ENCODE results near the gene FAM174C. TPM values are rescaled to one million over a fixed set of nuclear protein-coding genes. Genes with fewer than 3 reads are reported as not detected.

Gene FAM174C
- polyA plus RNA-seq (2013, experiment 1 of 2; ENCODE audit: insufficient read length): 48.6 TPM
- polyA plus RNA-seq (2013, experiment 2 of 2; ENCODE audit: insufficient read length): 28.1 TPM

GRCh38 chr19:1275260-1275975 lies at the start of gene FAM174C:
Gene FAM174C, plus strand, starts transcription at chr19:1275530. Its CDS starts 20 bp downstream, at chr19:1275550.
- DNase-seq: peak; percentile 96

GRCh38 chr19:1226227-1226518 lies 49.2 kb upstream of the FAM174C start:
- no peak for DNase-seq

GRCh38 chr19:1226522-1227303 lies 48.6 kb upstream of the FAM174C start:
- no peak for DNase-seq

- DNase-seq: no peak
Observed at GRCh38 chr19:1227304-1228054, 47.9 kb upstream of the FAM174C start.

DNA sequence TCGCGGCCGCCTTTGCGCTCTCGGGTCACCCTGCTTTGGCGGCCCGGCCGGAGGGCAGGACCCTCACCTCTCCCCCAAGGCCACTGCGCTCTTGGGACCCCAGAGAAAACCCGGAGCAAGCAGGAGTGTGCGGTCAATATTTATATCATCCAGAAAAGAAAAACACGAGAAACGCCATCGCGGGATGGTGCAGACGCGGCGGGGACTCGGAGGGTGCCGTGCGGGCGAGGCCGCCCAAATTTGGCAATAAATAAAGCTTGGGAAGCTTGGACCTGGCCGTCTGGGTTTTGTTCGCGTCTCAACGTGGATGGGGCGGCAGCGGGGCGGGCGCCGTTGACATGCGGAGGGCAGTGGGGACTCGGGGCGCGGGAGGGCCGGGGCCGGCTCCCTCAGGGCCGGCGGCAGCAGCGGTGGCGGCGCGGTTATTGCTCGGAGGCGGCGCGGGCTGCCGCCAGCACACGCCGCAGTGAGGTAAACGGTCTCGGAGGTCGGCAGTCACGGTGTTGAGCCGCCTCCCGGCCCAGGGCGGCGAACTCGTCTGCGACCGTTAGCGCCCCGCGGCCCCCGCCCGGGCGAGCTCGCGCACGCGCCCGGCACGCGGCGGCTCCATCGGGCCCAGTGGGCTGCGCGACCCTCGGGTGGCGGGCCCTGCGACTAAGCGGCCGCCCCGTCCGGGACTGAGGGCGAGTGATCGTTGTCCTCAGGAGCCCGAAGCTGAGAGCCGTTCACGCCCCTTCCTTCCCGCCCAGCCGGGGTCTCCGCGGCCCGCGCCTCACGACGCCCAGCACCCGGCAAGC lies 47.0 kb upstream of the FAM174C start:
- no peak for DNase-seq

- DNase-seq: no peak
Observed at GRCh38 chr19:1229056-1229923, 46.0 kb upstream of the FAM174C start.

DNA sequence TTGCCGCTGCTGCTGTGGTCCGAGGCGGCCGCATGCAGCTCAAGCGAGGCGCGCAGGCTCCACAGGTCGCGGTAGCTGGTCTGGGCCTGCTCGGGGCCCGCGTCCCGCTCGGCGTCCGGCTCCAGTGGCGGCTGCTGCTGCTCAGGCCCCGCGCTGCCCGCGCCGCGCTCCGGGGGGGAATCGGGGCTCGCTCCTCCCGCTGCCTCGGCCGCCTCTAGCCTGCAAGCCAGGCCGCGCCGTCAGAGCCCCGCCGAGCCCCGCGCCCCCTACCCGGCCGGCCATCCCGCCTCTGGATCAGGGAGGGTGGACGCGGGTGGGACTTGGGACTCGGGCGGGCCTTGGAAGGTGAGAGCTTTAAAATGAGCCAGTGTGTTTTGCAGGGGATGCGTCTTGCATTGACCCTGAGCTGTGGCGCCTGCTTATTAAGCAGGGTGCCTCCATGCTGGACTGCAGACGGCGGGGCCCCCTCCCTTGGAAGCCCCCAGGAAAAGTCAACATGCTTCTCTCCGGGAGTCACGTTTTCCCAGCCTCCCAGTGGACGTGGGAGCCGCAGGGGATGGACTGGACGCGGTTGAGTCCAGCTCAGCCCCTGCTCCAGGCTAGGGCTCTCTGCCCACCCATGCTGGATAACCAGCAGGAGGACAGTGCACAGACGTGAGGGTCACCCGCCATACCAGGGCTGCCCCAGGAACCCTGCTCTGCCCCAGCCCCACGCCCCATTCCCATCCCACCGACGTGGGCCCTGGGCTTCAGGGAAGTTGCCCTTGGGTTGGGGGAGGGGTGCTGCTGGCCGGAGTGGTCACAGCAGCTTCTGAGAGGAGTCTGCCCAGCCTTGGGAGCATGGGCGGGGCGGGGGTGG lies 45.2 kb upstream of the FAM174C start:
- no peak for DNase-seq

DNA sequence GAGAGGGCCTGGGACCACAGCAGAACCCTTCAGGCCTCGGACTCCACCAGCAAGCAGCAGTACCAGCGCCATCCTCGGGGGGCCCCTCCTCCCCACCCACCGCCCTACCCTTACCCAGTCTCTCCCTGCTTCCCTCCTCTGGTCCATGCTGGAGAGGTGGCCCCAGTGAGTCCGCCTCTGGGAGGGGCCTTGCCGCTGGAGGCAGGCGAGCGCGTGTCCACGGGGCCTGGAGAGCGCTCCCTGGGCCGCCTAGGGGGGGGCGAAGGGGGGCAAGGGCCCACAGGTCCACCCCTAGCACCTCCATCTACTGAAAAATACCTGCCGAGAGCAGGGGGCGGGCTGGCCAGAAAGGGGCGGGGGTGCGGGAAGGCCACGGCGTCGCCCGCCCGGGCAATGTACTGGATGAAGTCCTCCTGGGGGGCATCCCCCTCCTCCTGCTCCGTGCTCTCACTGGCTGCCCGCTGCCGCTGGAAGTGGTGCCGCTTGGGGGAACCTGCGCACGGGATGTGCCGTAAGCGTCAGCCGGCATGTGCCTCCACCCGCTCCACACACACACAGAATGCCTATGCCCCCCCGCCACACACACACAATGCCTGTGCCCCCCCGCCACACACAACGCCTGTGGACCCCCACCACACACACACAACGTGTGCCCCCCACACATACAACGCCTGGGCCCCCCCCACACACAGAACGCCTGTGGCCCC lies 44.4 kb upstream of the FAM174C start:
- no peak for DNase-seq

GRCh38 chr19:1231729-1232637 lies 43.3 kb upstream of the FAM174C start:
- DNase-seq: no peak

DNA sequence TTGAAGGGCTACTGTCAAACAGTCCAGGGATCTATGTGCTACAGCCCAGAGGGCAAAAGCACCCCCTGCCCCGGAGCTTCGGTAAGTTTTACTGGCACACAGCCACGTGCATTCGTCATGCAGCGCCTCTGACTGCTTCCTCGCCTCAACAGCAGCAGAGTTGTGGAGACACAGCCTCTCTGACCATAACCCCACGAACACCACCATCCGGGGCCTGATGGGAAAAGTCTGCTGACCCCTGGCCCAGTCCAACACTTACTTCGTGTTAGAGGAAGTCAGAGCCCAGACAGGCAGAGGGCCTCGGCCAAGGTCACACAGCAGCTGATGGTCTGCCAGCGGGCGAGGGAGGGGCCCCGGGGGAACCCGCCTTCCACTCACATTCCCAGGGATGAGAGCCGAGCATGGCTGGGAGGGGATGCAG lies 42.7 kb upstream of the FAM174C start:
- no peak for DNase-seq

DNA sequence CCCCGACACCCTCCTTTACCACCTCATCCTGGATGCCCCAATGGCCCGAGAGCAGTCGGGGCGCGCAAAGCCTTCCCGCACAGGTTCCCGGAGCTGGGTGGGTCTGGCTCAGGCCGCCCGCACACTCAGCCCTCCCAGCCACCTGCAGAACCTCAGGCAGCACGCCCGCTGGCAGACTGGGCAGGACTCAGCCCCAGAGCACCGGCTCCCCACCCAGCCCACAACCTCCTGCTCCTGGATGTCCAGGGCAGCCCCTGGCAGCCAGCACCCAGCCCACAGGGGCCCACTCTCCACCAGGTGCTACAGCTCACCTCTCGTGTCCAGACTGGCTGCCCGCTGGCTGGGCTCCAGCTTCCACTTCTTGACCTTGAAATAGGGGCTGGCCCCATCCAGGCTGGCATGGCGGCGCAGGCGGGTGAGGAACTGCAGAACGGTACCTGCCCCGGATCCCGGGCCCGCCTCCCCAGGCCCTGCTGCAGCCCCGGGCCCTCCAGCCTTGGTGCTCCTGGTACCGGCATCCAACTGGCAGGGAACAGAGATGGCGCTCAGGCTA lies 42.1 kb upstream of the FAM174C start:
- no peak for DNase-seq

GRCh38 chr19:1234051-1234954 lies 41.0 kb upstream of the FAM174C start:
- DNase-seq: no peak

DNA sequence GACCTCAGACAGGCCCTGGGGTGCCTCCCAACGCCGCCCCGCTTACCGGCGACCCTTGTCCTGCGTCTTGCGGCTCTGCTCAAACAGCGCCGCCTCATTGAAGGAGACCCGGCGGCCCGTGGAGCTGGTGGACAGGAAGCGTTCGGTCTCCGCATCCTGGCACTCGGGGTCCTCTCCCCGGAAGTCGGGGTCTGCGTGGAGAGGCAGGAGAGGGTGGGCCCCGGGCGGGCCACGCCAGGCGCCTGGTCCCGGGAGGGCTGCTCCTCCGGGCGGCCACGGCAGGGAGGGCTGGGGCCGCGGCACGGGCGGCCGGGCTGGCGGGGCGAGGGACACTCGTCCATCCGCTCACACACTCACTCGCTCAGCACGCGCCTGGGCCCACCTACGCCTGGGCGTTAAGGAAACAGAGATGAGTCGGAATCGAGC lies 40.4 kb upstream of the FAM174C start:
- DNase-seq: no peak

DNA sequence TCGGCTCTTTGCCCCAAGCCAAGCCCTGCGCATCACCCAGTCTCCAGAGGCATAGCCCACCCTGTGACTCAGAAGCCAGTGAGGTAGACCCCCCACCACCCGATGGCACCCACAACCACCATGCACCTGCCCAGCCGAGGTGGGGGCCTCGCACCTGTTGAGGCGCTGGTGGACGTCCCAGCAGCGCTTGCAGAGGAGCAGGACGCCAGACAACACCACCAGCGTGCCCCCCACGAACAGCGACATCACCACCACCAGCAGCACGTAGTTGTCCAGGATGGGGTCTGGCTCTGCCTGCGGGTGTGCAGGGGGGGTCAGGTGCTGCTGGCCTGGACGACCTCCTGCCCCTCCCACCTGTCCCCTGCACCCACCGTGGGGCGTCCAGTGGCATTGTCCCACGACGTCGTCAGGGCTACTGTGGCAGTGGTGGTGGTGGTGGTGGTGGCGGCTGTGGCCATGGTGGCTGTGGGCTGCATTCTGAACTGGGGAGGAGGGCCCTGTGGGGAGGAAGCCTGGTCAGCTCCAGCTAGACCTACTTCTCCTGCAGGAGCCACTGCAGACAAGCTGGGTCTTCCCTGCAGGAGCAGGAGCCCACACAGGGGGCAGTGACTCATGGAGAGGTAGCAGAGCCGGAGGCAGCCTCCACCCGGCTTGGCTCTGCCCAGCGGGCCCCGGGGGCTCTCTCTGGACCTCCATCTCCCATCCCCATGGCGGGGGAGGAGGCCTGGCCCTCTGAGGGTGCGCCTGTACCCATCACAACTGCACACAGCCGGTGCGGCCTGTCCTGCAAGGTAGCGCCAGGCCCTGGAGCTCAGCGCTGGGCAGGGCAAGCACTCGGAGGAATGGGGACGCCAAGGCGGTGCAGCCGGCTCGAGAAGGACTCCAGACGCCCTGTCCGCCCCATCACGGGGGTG lies 39.4 kb upstream of the FAM174C start:
- peak; percentile 58 for DNase-seq

DNA sequence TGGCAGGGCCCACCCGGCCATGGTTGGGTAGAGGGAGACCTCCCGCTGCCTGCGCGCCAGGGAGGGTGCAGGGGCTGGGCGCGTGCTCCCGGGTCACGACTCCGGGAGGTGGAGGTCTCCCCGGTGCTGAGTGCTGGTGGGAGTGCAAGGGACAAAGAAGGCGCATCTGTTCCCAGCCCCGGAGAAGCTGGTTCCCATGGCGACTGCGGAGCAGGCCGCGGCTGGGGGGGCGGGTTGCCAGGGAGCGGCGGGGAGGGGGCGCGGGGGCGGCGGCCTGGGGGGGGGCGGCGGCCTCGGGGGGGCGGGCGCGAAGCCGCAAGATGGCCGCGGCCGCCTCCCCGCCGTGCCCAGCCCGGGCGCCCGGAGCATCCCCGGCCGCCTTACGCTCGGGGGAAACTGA lies 38.8 kb upstream of the FAM174C start:
- DNase-seq: no peak

DNA sequence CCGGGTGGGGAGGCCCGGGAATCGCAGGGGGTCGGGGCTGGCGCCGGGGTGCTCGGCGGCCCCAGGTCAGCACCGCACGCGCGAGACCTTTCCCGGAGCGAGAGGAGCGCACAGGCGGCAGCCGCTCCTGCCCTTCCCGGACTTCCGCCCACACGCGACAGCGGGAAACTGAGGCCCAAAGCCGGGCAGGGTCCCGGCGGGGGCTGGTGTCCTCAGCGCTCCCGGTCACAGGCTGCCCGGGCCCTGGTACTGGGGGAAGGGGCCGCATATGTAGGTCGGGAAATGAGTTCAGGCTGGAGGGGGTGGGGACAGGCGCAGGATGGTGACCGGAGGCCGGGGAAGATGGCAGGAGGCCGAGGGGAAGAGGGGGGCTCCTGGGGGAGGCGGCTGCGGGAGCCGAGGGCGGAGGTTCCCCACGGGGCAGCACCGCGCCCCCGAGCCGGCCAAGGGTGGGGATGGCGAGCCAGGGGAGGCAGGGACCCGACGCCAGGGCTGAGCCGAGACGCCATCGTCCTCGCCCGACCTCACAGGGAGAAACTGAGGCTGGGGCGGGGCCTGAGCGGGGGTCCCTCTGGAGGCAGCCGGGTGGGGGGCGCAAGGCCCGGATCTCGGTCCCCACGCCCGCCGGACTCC lies 38.2 kb upstream of the FAM174C start:
- DNase-seq: no peak

All from fibroblast of skin of back (primary cell).